ENCODE measurements around the gene CSTB.

The CSTB gene

DNA sequence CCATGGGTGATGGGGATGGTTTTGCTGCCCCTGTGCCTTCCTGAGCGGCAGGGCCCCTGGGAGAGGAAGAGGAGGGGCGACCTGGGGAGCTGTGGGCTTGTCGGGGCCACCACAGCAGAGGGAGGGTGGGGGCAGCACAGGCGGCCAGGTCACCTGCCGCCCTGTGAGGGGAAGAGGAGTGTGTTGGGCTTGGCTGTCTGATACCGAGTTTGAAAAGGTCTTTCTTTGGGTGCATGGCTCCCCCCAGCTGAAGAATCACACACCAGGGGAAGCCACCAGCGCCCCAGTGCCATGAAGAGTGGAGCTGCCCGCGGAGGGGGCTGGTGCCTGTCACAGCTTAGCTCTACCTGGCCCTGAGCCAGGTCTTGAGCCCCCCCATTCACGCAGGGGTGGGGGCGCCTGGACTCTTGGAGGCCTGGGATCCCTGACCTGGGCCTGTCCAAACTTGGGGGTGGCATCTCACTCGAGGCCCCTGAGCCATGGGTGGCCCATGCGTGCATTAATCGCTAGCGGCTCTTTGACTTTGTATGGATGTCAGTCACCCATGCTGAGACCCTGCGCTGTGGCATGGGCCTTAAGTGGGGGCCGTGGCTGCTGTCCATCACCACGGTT lies 26.4 kb downstream of the CSTB start:
- no peak for DNase-seq (ENCODE audit: low spot score)

DNA sequence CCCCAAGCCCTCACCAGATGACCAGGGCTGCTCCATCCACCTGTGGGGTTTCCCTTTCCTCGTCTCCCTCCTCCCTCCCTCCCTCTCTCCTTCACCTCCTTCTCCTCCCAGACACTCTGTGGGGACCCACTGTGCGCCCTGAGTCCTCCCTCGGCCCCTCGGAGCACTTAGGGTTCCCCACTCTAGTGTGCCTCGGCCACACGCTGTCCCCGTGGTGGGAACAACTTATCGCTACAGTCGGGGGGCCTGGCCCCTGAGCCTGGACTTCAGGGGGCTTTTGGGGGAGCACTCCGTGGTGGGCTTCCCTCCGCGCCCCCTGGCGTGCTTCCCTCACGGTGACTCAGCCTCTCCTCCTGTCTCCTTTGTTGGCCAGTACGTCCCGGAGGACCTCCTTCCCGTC lies 27.5 kb downstream of the CSTB start:
- DNase-seq (ENCODE audit: low spot score): no peak

DNA sequence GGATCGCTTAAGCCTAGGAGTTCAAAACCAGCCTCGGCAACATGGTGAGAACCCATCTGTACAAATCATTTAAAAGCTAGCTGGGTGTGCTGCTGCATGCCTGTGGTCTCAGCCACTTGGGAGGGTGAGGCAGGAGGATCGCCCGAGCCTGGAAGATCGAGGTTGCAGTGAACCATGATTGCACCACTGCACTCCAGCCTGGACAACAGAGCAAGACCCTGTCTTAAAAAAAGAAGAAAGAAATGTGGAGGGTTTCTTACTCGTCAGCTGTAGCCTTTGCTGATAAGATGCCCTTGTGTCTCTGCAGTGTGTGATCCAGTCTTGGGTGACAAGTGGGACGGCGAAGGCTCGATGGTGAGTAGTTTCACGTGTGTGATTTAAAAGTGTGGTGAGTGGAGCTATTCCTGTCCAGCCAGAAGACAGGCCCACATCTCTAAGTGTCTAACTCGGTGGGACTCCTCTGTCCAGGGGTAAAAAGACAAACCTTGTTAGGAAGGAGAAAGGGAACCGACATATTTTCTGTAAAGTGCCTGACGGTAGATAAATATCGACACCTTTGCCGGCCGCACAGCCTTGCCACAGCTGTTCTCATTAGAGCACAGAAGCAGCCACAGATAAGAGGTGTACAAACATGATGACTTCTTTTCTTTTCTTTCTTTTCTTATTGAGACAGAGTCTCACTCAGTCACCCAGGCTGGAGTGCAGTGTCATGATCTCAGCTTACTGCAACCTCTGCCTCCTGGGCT lies 30.2 kb downstream of the CSTB start:
- no peak for DNase-seq (ENCODE audit: low spot score)

DNA sequence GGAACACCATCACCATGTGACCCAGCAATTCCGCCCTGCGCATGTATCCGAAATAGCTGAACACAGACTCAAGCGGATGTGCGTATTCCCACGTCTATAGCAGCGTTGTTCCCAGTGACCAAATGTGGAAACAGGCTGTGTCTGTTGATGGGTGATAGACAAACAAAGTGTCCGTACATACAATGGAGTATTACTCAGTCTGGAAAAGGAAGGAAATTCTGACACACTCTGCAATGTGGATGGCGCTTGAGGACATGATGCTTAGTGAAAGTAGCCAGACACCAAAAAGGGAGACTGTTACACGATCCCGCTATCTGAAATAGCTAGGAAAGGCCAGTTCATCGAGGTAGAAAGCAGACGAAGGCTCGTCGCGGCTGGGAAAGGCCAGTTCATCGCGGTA lies 31.4 kb downstream of the CSTB start:
- no peak for DNase-seq (ENCODE audit: low spot score)

DNA sequence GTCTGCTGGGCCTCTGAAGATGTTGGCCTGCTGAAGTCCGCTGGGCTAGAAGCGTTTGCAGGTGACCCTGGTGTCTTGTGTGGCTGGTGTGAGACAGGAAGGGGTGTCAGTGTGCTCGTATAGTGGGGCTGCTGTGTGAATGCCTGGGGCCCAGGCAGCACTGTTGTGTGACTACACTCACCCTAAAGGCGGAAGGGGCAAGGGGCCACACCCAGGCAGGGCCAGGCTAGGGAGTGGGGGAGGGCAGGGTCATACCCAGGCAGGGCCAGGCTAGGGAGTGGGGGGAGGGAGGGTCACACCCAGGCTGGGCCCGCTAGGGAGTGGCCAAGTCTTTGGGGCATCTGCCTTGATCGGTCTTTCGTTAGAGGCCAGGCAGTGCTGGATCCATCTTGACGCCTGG lies 32.2 kb downstream of the CSTB start:
- DNase-seq (ENCODE audit: low spot score): no peak

DNA sequence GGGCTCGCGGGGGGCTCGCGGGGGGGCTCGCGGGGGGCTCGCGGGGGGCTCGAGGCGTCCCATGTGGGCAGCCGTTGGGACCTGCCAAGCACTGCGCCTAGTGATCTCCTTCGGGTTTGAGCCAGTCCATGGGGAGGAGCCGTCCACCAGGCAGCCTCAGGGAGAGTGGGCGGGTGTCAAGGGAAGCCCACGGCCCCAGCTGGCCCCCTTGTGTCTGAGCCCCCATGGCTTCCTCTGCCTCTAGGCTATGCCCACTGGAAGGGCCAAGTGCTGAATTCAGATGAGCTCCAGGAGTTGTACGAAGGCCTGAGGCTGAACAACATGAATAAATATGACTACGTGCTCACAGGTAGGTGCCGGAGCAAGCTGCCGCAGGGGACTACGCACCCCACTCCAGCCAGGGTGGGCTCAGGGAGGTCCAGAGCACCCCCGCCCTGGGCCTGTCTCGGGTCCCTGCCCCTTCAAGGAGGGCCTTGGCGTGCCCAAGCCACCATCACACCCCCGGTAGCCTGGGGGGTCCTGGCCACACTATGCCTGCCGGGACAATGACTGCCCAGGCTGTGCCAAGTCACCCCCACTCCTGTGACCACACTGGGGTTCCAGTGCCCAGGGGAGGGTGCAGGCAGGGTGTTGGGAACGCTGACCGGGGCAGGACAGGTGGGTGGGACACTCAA lies 34.5 kb downstream of the CSTB start:
- no peak for DNase-seq (ENCODE audit: low spot score)

DNA sequence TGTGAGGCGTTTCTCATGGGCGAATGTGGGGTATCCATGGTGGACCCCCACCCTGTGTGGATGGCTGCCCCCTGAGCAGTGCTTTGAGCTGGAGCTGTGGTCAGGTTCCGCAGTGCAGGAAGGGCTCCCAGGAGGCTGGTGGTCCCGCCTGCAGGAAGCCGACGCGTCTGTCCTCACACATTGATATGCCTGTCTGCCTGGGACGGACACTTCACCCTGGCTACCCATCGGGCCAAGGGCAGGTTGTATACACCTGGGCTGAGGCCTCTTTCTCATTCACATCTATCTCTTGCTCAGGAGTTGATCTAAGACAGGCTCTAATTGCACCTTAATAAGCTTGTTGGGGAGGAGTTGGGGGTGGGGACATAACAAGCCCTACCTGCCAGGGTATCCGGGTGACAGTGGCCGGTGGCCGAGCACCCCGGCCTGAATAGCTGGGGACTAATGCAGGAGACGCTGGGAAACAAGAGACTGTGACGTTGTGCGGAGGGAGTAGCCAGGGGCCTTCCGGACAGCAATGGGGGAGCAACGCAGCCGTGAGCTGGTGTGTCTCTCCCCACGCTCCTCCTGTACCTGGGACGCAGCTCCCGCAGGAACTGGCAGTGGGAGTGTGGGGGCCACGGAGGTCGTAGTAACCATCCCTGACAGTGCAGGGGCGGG lies 35.5 kb downstream of the CSTB start:
- DNase-seq (ENCODE audit: low spot score): no peak

DNA sequence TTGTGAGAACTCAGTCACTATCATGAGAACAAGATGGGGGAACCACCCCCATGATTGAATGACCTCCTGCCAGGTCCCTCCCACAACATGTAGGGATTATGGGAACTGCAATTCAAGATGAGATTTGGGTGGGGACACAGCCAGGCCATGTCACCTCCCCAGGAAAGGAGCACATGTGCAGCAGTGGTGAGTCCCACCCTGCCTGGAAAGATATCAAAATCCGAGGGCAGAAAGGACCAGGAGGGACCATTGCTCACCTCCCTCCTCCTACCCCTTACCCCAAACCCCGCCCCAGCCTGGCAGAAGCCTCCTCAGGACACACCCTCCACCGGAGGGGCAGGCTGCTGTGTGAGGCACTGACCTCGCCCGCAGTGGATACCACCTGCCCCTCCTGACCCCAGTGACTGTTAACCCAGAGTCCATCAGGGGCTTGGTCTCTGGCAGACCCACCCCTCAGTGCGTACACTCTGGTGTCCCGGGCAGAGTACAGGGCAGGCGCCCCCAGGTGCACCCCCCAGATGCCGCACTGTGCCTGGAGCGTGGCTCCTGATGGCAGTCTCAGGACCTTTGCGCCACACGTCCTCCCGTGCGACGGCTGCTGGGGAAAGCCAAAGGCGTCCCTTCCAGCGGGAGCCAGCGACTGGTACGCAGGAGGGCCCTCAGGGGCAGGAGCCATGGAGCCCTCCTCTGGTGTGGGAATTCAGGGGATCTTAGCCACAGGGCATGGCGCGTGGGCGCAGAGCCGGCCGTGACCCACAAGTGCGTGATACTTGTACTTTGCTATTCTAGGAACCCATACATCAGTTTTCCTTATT lies 36.3 kb downstream of the CSTB start:
- no peak for DNase-seq (ENCODE audit: low spot score)

DNA sequence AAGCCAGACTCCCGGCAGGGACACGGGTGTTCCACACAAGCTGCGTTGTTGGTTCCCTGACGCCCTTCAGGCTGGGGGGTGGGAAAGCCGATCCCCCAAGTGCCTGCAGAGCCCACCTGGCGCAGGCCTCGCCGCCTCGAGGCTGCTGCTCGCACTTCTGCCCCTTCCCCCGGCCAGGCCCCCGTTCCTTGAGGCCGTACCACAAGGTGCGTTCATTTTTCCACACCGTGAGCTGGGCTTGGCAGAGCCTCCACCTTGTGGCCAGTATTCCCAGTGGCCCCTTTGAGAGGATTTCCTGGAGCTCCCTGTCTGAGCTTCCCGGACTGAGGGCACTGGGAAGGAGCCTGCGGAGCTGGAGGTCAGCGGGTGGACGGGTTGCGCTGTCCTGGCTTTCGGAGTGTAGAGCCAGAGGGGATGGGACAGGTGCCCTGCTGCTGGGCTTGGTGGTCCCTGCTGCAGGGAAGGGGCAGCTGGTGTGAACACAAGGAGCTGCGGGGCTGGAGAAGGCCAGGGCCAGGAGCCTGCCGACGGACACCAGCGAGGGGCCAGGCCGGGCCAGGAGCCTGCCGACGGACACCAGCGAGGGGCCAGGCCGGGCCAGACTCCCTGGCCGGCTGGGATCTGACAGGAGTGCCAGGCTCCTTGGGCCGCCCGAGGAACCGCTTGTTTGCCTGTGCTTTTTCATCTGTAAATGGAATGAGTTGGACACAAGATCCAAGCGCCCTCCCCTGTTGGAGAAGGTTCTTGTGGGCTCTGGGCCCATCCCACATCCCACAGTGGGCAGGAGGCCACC lies 38.8 kb downstream of the CSTB start:
- no peak for DNase-seq (ENCODE audit: low spot score)

DNA sequence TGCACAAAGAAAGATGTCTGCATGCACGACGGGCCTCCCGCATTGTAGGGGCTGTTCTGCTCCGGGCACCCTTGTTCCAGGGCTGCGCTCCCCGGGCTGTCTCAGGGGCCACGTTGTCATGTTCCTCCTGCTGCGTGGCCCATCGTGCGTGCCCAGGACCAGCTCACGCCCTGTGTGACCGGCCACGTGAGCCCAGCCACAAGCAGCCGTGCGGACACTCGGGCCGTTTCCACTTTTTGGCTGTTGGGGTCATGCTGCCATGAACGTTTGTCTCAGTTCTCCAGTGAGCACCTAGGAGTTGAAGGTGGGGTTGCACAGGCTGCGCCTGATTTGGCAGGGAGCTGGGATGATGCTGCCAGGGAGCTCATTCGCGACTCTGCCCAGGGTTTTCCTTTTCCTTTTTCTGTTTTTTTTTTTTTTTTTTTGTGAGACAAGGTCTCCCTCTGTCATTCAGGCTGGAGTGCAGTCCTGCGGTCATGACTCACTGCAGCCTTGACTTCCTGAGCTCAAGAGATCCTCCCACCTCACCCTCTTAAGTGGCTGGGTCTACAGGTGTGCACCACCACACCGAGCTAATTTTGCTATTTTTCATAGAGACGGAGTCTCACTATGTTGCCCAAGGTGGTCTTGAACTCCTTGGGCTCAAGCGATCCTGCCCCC lies 39.8 kb downstream of the CSTB start:
- no peak for DNase-seq (ENCODE audit: low spot score)

DNA sequence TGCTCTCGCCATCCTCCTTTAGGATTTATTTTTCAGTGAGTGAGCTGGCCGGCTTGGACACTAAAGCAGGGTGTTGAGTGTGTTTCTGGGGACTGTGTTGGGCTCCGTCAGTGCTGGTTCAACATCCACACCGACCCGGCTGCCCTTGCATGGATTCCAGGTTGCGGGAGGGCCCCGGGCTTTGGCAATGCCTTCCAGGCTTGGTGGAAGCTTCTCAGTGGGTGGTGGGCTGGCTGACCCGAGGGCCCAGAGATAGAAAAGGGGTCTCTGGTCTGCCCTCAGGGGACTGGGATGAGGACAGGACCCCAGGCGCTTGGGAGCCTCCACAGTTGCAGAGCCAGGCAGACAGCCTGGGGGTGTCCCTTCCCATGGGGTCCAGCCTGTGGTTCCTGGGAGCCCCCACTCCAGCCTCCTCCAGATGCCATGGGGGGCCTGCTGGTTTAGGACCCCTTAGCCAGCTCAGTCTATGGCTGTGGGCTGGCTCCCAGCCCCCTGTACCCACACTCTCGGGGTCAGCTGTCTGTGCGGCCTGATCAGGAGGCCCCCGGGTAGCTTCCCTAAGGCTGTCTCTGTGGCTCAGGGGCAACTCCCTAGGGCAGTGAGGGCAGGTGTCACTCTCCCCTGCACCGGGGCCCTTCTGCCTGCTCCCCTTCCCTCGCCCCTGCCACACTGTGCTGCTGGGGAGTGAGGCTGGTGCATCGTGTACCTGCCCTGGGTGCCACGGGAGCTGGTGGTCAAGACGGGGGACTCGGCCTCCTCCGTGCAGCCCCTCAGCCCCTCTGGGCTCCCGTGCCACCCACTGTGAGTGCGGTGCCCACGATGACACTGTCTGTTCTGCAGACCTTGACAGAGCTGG lies 40.6 kb downstream of the CSTB start:
- no peak for DNase-seq (ENCODE audit: low spot score)

DNA sequence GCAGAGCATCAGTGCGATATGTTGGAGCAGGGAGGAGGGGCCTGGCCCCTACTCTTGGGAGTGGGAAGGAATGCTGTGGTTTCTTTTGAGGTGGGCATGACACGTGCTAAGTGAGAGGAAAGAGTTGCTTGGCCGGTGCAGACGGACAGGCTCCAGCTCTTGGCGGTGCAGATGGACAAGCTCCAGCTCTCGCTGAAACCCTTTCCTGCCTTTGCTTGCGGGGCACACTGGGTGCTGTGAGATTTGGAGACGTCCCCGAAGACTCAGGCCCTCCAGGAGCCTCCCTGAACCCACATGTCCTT lies 41.2 kb downstream of the CSTB start:
- no peak for DNase-seq (ENCODE audit: low spot score)

DNA sequence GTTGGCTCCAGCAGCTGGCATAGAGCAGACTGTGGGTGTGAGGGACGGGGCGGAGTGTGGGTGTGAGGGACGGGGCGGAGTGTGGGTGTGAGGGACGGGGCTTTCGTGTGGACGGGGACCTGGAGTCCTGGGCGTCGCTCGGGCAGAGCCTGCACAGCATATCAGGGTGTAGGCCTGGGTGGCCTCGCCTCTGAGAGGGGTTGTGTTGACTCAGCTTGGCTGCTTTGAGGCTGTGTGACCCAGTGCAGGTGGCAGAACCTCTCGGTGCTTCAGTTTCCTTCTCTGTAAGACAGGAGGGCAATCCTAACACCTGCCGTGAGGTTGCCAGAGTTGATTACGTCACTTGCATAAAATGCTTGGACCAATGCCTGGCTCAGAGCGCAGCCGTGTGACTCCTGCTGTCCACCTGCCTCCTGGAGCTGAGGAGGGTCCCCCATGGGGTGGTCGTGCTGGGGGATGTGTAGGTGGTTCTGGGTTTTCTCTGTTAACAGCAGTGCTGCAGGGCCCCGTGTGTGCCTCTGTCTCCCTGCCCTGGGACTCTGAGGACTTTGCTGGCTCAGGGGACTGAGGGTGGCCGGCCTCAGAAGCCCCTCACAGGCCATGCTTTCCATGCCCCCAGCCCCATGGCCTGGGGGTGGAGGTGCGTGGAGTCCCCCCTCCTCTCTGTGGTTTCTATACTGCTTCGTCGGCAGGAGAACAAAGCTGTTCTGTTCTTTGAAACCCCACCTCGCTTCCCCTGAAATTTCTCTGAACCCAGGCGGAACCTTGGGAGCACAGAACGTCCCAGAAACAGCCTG lies 41.8 kb downstream of the CSTB start:
- no peak for DNase-seq (ENCODE audit: low spot score)

DNA sequence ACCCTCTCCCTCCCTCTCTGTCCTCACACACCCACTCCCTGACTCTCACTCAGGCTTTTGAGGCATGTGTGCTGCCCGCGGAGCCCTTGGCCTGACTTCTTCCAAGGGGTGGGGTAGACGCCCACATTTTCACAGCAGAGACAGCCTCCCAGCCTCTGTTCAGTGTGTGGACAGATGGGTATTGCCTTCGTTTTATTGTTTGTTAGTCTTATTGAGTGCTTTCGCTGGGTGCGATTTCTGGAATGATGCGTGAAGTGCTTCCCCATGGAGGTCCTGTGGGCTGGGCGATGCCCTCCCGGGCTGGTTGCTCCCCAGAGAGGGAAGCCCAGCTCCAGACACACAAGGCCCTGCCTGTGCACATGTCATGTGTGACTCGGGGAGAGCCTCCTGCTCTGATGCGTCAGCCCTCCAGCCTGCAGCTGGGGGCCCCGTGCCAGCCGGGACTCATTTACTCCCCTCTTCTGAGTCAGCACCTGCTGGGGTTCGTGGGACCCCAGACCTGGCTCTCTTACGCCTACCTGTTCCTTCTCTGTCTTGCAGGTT lies 42.5 kb downstream of the CSTB start:
- no peak for DNase-seq (ENCODE audit: low spot score)

DNA sequence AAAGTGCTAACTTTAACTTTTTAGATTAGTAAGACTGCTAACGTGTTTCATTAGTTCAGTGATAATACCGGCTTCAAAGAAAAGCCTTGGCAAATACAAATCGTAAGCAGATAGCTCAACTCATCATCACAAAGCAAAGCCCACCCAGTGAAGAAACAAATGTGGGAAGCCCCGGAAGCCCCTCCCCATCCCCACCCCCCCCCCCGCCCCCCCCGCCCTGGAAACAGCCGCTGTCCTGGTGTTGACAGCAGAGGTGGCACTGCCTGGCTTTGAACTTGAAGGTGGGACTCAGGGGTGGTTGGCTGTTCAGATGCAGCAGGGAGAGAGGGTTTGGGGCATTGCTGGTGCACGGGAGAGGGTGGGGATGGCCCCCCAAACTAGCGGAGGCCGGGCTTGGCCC lies 43.0 kb downstream of the CSTB start:
- no peak for DNase-seq (ENCODE audit: low spot score)

DNA sequence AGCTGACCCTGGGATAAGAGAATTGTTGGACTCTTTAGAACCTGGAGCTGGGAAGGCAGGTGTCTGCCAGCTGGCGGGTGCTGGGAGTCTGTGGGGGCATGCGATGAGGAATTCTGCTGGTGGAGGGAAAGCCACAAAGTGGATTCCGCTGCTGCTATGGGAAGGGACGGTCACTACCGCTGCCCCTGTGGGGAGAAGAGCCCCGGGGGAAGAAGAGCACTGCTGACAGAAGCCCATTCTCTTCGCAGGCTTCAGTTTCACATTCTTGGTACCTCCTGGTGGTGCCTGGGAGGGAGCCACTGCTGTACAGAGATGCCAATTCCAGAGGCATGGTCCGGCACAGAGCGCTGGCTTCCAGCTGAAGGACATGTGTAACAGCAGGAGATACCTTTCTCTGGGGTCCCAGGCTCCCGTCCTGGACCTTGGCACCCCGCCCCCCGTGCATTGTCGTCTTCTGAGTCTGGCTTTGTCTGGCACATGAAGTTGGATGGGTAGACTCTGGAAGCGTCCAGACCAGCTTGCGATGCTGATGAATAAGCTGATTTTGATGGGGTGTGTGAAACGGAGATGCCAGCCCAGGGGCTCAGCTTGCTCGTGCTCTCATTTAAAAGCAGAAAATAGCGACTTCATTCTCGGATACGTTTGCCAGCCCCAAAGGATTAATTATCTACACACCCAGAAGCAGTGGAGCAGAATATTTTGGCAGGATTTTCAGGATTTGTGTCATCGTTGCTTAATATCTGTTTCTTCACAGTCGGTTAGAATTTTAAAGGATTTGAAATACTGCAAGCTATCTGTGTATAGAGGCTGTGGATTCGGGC lies 44.0 kb downstream of the CSTB start:
- no peak for DNase-seq (ENCODE audit: low spot score)

DNA sequence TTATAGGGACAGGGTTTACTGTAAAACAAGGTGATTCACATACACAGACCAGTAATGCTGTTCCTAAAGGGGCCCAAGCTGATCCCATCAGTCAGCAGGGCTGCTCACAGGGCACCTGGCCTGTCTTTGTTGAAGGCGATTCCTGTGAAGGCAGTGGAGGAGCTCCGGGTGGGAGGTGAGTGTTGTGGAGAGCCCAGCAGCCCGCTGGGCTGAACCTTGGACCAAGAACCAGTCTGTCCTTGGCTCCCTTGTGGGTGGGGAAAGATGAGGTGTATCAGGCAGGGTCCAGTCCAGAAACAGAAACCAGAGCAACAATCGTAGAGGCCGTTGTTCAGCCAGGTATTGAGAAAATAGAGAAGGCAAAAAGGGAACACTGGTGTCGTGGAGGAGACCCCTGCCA lies 44.6 kb downstream of the CSTB start:
- DNase-seq (ENCODE audit: low spot score): no peak
